GM19468 (cell line): ENCODE data around the gene APMAP.

ENCODE experiments used
- ATAC-seq: cut with Tn5 transposase; IDR thresholded peaks from one replicate; pipeline ENCODE4 v1.9.1; 2021; ENCODE audit warnings: mild to moderate bottlenecking, moderate library complexity, moderate number of reproducible peaks; ENCODE audit not compliant: unreplicated experiment; ENCODE audit errors: extremely low read depth

The APMAP gene

DNA sequence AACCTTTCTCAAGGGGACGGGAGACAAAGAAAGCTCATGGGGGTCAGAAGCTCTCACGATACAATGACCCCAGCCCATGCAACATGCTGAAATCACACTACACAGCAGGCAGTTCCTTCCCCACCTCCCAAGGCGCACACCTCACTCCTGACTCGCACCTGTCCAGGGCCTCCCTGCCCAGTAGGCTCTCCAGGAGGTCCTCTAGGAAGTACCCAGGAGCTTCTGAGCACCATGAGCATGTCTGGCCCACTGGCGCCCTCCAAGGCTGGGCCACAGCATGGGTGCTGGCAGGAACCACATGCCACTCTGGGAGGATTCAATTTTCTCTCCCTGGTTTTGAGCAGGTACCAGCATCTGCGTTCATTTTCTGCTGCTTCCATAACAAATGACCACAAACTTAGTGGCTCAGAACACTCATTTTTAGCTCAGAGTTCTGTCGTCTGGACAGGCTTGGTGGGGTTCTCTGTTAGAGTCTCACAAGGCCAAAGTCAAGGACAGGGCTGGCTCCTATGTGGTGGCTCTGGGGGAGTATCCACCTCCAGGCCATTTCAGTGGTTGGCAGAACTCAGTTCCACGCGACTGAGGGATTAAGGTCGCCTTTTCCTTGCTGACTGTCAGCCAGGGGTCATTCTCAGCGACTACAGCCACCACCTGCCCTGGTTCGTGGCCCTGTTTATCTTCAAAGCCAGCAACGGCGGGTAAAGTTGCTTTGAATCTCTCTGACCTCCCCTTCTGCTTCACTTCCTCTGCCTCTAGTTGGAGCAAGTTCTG lies 32.7 kb upstream of the APMAP start:
- ATAC-seq: no peak

DNA sequence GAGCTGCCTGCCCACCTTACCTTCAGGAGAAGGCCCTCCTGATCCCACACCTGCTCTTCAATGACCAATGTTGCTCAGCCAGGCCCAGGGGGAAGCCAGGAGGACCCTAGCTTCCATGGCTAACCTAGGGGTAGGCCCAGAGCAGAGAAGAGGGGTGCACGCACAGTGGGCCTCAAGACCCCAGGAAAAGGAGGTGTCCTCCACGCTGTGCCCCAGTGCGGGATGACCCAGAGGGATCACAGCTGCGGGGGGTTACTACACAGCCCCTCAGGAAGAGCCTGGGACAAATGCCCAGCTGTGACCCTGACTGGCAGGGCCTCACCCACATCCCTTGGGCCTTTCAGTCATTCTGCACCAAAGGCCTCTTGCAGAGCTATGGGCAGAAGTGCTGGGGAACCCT lies 31.6 kb upstream of the APMAP start:
- ATAC-seq: no peak

DNA sequence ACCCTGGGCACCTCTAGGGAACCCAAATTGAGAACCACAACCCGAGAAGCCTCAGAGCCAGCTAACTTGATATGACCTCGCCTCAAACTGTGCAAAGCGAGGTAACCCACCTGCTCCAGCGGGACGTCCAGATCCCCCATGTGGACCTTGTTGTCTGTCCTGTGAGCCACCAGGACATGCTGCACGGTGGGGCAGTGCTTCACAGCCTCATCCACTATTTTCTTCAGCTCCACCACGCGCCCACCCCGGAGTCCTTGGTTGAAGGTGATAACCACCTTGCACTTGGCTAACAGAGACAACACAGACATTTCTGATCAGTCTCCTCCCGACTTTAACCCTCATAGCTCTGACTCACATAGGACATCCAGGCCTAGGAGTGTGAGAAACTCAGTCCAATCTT lies 30.8 kb upstream of the APMAP start:
- no peak for ATAC-seq

DNA sequence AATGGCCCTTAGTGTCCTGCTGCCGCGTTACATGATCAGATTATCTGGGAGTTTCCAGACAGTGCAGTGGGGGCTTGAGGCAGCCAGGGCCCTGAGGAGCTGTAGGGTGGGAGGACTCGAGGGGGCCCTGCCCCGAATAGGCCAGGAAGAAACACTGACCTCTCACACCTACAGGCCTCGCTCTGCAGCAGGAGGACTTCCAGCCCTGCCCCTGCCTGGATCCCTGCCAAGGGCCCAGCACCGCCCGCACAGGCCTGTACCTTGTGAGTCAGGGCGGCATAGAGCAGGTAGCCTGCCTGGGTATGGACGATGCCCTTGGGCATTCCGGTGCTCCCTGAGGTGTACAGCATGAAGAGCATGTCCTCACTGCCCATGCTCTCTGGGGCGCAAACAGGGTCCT lies 30.1 kb upstream of the APMAP start:
- ATAC-seq: no peak

DNA sequence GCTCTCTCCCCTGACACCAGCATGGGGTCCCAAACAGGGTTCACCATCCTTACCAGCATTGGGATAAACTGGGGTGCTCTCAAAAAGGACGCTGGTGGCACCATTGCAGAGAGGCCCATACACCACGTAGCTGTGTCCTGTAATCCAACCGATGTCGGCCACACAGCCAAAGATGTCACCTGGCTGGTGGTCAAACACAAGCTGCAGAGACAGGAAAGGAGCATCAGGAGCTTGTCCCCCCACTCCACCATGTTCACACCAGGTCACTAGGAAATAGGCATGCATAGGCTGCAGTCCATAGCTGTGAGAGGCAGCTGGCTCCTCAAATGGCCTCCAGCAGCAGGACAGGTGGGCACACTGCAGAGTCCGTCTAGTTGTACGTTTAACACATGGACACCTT lies 28.8 kb upstream of the APMAP start:
- ATAC-seq: no peak

DNA sequence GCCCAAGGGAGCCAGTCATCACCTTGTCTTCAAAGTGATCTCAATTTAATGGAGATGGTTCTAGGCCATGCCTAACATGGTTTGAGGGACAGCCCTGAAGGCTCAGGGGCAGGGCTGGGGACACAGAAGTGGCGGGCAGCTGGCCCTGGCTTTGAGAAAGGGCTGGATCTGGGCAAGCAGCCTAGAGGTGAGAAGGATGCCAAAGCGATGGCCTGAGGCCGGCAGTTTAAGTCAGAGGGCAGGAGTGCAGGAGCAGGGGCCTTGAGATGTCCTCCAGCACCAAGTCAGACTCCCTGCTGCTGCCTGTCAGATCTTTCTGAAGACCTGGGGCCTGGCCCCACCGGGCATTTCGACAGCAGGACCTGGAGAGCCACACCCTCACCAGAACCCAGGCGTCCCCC lies 28.4 kb upstream of the APMAP start:
- ATAC-seq: no peak

DNA sequence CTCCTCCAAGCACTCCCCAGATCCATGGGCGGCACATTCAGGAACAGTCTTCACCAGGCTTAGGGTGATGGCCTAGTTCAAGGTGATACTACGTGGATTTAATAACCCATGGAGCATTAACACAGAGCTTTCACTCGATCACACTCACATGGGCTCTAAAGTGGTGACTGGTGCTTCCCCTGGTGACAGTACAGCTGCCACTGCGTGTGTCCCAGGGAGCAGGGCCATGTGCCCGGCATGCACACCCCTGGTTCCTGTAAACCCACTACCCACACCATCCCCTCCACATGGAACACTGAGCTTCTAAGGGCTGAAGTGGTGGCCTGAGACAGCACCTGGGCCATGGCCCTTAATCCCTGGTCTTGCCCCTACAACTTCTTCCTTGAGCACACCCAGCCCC lies 27.8 kb upstream of the APMAP start:
- ATAC-seq: no peak

DNA sequence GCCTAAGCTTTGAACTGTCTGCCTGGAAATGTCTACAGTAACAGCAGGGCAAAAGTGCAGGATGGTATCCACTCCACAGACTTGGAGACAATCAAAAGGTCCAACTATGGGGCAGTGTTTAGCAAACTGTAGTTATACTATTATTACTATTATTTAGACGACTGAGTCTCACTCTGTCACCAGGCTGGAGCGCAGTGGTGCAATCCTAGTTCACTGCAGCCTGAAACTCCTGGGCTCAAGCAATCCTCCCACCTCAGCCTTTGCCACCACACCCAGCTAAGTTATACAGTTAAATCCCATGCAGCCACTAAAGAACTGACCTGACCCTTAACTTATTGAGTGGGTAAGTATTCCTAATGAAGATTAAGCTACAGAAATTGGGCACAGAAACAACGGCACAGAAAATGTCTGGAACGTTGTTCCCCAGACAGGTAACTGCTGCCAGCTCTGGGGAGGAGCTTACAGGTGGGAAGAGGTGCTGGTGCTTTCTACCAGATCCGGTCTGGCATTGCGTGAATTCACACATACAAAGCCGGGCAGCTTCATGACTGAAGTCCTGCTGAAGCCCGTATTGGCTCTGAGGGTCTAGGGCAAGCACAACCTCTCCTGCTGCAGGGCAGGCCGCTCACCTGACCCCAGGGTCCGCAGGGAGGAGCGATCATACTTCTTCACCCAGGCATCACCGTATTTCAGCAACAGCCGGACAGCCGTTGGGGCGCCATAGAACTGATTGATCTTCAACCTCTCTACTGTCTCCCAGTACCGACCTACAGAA lies 27.0 kb upstream of the APMAP start:
- no peak for ATAC-seq

DNA sequence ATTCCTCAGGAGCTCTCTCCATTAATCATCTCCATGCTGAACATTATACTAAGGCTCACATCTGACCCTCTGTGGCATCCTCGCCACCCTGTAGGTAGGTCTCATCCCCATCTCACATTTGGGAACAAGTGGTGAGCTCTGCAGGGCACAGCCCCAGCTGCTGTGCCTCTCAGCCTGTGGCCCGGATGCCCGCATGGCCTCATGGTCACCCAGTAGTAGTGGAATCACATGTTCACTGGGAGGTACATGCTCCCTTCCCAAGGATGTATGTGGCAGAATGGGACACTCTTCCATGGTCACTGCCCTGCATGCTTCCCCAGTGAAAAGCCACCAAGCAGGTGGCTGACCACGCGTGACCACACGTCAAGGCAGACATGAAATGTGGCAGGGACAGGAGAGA lies 26.3 kb upstream of the APMAP start:
- ATAC-seq: no peak

DNA sequence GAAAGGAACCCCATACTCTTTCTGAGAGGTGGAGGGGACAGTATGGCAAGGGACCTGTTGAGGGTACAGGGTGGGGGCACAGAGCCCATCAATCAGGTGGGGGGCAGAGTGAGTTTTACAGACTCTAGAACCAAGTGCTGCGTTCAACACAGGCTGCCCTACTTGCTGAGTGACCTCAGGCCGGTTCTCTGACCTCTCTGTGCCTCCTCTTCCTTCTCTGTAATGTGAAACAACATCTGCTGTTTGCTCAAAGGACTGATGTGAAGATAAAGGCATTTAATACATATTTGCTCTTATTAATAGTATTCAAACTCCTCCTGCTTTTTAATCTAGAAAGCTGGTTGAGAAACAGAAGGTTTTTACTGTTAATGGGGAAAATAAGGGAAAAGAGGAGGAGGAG lies 25.9 kb upstream of the APMAP start:
- ATAC-seq: no peak

DNA sequence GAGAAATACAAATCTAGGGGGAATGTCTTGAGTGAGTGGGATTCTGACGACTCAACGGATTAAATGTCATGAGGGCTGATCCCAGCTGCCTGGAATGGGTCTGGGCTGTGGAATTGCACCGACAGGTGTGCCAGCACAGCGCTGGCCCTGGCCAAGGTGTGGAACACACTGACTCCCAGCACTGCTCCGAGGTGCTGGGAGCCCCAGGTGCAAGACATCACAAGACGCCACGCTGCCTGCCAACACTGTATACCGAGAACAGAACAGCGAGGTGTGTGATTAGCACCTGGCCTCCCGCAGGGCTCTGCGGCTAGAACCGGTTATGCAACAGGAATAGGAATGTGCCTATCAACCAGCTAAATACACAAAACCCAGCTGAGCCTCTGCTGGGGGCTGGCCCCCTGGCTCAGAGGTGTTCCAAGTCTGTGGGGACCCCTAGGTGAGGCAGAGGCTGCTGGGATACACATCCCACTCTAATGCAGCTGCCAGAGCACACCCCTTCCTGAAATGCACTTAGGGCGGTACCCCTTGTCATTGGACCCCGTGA lies 24.8 kb upstream of the APMAP start:
- ATAC-seq: no peak

DNA sequence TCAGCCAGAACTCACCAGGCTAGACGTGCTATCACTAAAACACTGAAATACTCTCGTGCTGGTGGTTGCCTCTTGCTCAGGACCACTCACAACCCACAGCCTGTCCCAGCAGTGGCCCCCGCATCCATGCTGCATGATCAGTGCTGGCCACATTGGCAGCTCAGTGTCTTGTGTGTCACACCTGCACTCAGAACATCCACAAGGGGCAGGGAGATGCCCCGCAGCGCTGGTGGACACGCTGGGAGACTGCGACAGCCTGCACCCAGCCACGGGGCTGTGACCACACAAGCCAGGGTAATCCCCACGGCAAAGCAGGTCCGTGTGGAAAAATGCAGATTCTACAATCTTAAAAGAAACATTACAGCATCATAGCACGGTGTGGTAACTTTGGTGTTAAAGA lies 23.9 kb upstream of the APMAP start:
- no peak for ATAC-seq

DNA sequence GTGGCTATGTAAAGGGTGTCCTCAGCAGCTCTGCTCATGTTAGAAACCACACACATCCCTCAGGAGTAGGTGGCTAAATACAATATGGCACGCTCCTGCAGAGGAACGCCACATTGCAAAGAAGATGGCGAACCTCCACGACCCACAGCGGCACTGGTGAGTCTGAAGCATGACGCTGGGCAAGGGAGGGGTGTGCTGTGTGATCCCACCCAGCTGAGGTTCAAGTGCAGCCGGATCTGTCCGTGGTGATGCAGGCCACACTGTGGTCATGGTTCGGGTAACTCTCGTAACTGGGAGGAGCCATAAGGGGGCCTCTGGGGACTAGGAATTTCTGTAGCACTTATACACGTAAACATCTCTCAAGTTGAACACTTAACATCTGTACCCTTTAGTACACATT lies 23.4 kb upstream of the APMAP start:
- ATAC-seq: no peak

DNA sequence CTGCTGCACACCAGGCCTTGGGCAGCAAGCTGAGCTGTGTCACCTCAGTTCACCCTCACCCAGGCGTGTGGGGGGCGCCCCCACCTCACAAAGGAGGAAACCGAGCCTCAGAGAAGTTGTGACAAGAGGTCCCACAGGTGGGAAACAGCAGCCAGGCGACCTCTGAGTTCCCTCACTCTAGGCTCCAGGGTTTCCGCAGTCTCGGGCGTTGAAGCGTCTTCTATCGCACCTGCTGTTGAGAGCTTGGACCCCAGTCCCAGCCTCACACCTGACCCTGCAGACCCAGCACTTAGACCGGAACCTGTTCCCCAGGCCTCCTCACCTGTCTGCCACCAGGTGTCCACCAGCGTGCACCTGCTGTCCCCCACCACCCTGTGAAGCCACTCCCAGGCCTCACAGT lies 22.3 kb upstream of the APMAP start:
- ATAC-seq: no peak

DNA sequence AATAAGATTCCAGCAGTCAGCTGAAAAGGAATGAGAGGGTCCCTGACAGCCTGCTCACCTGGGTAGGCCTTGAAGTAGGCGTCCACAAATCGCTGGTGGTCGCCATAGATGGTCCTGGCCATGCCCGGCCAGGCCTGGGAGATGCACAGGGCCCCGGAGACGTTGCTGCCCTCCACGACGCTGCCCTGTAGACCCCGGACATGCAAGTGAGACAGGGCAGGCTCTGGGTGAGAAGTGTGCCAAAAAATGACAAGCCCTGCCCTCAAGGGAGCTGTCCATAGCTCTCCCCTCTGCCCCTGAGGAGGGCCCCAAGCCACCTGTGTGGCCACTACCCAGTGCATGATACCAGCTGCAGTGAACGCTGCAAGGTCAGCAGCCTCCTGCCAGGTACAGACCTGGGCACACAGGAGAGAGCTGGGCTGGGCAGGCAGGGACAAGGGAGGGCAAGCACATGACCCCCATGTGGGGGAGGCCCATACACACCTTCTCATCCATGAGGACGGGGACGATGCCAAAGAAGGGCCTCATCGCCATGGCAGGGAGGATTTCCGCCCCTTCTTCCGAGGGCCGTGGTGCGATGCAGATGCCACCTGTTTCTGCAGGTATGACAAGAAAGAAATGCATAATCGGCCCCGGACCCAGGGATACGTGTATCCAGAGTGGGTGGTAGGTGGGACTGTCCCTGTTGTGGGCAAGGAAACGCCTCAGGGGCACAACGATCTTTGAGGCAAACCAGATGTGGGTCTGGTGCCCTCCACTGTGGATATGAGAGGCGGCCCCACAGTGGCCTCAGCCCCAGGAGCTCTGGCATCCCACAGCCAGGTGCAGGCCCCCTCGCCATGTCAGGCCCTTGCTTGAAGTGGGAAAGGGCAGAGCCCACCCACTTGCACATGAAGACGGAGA lies 21.2 kb upstream of the APMAP start:
- no peak for ATAC-seq

DNA sequence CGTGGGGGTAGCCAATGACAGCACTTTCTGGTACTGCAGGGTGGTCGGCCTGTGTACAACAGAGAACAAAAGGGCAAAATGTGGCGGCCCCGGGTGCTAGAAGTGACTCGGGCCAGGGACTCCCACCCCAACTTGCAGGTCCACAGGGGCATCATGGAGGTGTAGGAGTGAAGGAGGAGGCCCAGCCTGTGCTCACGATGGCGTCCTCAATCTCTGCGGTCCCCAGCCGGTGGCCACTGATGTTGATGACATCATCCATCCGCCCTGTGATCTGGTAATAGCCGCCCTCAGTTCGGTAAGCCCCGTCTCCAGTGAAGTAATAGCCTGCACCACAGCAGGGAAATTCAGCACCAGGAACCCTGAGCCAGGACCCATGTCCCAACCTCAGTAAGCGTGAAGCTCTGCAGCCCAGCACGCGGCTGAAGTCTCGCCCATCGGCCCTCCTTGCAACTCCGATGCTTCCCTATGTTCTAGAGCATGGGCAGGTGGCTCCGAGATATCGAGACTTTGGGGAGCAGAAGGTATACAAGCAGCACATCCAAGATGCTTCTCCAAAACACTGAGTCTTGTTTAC lies 20.2 kb upstream of the APMAP start:
- no peak for ATAC-seq

DNA sequence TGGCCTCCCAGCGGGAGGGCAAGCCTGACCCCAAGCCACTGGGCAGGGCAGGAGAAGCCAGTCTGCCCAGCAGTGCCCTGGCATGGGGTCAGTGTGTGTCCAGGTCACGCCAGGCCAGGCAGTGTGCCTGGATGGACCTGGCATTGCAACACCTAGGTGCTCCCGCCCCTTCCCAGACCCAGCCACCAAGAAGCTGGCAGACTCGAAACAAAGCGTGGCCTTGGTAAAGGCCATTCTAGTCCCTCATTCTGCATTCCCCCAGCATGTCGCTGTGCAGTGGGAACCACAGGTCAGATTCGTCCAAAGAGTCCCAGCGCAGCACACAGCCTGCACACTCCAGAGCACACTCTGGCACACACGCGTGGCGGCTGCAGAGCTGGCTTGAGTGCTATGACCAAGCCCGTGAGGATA lies 19.3 kb upstream of the APMAP start:
- ATAC-seq: no peak

DNA sequence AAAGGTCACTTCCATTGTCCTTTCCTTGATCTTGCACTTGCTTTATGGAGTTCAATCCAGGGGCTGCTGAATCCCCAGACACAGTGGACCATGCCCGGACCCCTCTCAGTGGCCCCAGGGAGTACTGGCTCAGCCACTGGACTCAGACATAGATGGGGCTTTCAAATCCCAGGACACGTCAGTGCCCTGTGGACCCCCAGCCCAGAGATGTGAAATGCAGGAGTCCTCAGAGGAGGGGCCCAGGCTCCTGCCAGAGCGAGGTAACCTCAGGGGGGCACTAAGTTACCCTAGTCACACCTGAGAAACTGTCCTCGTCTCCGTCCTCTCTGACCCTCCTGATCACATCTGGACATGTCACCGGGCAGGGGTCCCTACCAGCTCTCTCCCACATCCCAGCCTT lies 18.7 kb upstream of the APMAP start:
- ATAC-seq: no peak

DNA sequence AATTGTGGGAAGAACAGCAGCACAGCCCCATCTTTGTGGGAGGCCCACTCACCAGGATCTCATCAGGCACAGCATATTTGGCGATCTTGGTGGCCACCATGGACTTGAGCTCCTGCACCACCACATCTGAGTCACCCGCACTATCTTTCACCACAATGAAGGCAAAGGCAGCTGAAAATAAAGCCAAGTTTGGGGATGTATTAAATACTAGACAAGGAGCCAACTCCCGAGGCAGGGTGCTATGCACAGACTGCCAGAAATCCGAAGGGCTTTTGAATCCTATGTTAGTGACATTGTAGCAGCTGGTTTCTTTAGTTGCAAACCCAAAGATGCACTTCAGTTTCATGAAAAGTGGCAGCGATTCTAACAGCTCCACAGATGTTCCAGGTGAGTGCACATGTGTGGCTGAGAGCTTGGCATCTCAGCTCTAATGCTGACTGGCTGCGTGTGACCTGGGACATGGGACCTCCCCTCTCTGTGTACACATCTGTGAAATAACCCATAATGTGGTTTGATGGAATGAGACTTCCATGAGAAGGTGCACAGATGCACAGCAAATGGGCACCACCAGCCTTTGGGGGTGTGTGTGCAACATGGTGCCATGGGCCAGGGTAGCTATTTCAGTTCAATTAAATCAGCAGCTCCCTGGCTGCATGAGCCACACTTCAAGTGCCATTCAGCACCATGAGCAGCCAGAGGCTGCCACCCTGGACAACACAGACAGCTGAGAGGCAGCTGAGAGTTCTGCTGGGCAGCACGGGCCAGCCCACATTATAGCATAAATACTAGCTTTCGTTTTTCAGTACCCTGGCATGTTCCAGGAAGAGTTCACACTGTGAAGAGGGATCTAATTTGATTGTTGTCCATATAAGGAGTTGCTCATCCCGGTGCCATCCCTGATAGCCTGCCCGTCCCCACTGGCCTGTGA lies 16.9 kb upstream of the APMAP start:
- no peak for ATAC-seq
